Putamen (tissue), 1 donor: ENCODE data around the gene PRKAB1.

Experiments used
- DNase-seq: peaks from one replicate; pipeline ENCODE4 v3.0.0-alpha.2; 2016; ENCODE audit warnings: low spot score

PRKAB1 gene

GRCh38 chr12:119712721-119713120, 44.8 kb downstream of the PRKAB1 start:
- no peak for DNase-seq

- DNase-seq, result peak; percentile 78
Observed at GRCh38 chr12:119713551-119714031, 45.7 kb downstream of the PRKAB1 start.

GRCh38 chr12:119714614-119715267, 46.8 kb downstream of the PRKAB1 start:
- DNase-seq, result no peak

- DNase-seq, result no peak
Observed at GRCh38 chr12:119715268-119715620, 47.3 kb downstream of the PRKAB1 start.

GRCh38 chr12:119718141-119718540, 50.2 kb downstream of the PRKAB1 start:
- no peak for DNase-seq

- no peak for DNase-seq
Observed at GRCh38 chr12:119720349-119720748, 52.4 kb downstream of the PRKAB1 start.

GRCh38 chr12:119721306-119721705, 53.4 kb downstream of the PRKAB1 start:
- DNase-seq, result no peak

GRCh38 chr12:119725523-119725922, 57.6 kb downstream of the PRKAB1 start:
- no peak for DNase-seq

- DNase-seq, result no peak
Observed at GRCh38 chr12:119727600-119728443, 59.9 kb downstream of the PRKAB1 start.

- no peak for DNase-seq
Observed at GRCh38 chr12:119728444-119728745, 60.5 kb downstream of the PRKAB1 start.

GRCh38 chr12:119729871-119730270, 61.9 kb downstream of the PRKAB1 start:
- no peak for DNase-seq

- no peak for DNase-seq
Observed at GRCh38 chr12:119730381-119730780, 62.4 kb downstream of the PRKAB1 start.
